K562 (cell line): ENCODE measurements around the gene KCNH2. TPM values are rescaled to one million over a fixed set of nuclear protein-coding genes. Genes with fewer than 3 reads are reported as not detected.

ENCODE experiments used
- ATAC-seq: fragments of 200-7000 bp; cut with Tn5 transposase; 3 replicates; pipeline ENCODE4 v1.9.1; 2020; ENCODE audit warnings: moderate library complexity
- BruUV-seq: library from RNA; stranded (reverse); fragments of 400-500 nt; replicated peaks from 2 replicates; lab custom pipeline; 2021; lab: Mats Ljungman, UMichigan
- CTCF ChIA-PET: fragments of 300-600 bp; formaldehyde crosslinking; extraction: SDS; loops from one replicate; lab custom pipeline; 2021; ENCODE audit warnings: low intra/inter-chr PET ratio; lab: Yijun Ruan, JAX
- POLR2A ChIA-PET: fragments of 300-600, 350-650 bp; sonication (Branson Sonifier 250); formaldehyde crosslinking; extraction: SDS; loops from one replicate; lab custom pipeline; 2021; ENCODE audit warnings: antibody characterized with exemption, inconsistent platforms; lab: Yijun Ruan, JAX
- DNase-seq, 4 experiments: peaks; one replicate each; pipeline versions ENCODE4 v3.0.0 to v3.0.0-alpha.2; 2011 to 2018; ENCODE audit warnings: low spot score in 3 of 4, mixed read lengths in 3 of 4; ENCODE audit errors: extremely low read depth in 1 of 4
- FAIRE-seq: peaks from 2 replicates; lab custom pipeline; 2011; peaks lifted over from hg19 to GRCh38; lab: Jason Lieb, UNC
- H2AFZ ChIP-seq: 2 replicates; pipeline ENCODE4 v1.6.0; 2011; ENCODE audit warnings: low read depth, low read length, control low read depth, inconsistent platforms
- H3K27ac ChIP-seq: fragments of 200-600 bp; 3 replicates; pipeline ENCODE4 v1.8.0; 2011; ENCODE audit warnings: low read depth, mild to moderate bottlenecking, control low read depth, inconsistent platforms, low read length, moderate library complexity, mixed read lengths; ENCODE audit errors: extremely low read depth
- H3K27me3 ChIP-seq, 2 experiments: fragments of 300-600 bp in 1 of 2; 2 replicates in 1 of 2; 3 replicates in 1 of 2; pipeline versions ENCODE4 v1.6.0 to v1.8.0; 2011; ENCODE audit warnings: inconsistent platforms in 2 of 2, low read length in 2 of 2, mild to moderate bottlenecking in 1 of 2, mixed read lengths in 1 of 2, moderate library complexity in 1 of 2; ENCODE audit not compliant: control insufficient read depth in 2 of 2, insufficient read depth in 2 of 2
- H3K36me3 ChIP-seq: fragments of 300-600 bp; 3 replicates; pipeline ENCODE4 v1.8.0; 2011; ENCODE audit warnings: mild to moderate bottlenecking, low read length, inconsistent platforms; ENCODE audit not compliant: control insufficient read depth, insufficient read depth
- H3K4me1 ChIP-seq, 2 experiments: fragments of 200-600 bp in 1 of 2; replicated peaks in 1 of 2; 2 replicates in 1 of 2; 3 replicates in 1 of 2; pipeline versions ENCODE4 v1.5.1 to v1.8.0; 2011; ENCODE audit warnings: inconsistent platforms in 2 of 2, low read length in 2 of 2, mild to moderate bottlenecking in 1 of 2, mixed read lengths in 1 of 2, moderate library complexity in 1 of 2; ENCODE audit not compliant: control insufficient read depth in 2 of 2, insufficient read depth in 2 of 2
- H3K4me2 ChIP-seq: 2 replicates; pipeline ENCODE4 v1.6.1; 2011; ENCODE audit warnings: low read length, control low read depth, inconsistent platforms, mixed read lengths; ENCODE audit not compliant: insufficient read depth
- H3K4me3 ChIP-seq: fragments of 200-600 bp; sonication (generic), shearing (Covaris generic); 2 replicates; pipeline ENCODE4 v1.5.1; 2016; ENCODE audit warnings: control low read depth, inconsistent platforms
- H3K79me2 ChIP-seq: fragments of 200-600 bp; 3 replicates; pipeline ENCODE4 v1.8.0; 2011; ENCODE audit warnings: low read length, inconsistent platforms; ENCODE audit not compliant: control insufficient read depth, insufficient read depth
- H3K9ac ChIP-seq, 2 experiments: 2 replicates each; pipeline versions ENCODE4 v1.6.0 to v1.6.1; 2011; ENCODE audit warnings: low read depth in 2 of 2, low read length in 2 of 2, control low read depth in 1 of 2, inconsistent platforms in 1 of 2, mild to moderate bottlenecking in 1 of 2, mixed read lengths in 1 of 2; ENCODE audit not compliant: insufficient read depth in 1 of 2
- H3K9me1 ChIP-seq: one replicate; pipeline ENCODE4 v1.6.0; 2011; ENCODE audit warnings: inconsistent platforms, mild to moderate bottlenecking, low read length, moderate library complexity; ENCODE audit not compliant: control insufficient read depth, insufficient read depth
- H3K9me3 ChIP-seq: replicated peaks from 2 replicates; pipeline ENCODE4 v1.5.1; 2011; ENCODE audit warnings: low read depth, low read length, inconsistent platforms; ENCODE audit not compliant: control insufficient read depth, insufficient read depth
- H4K20me1 ChIP-seq: replicated peaks from 2 replicates; pipeline ENCODE4 v1.6.1; 2011; ENCODE audit warnings: low read length, inconsistent platforms, mixed read lengths; ENCODE audit not compliant: control insufficient read depth, insufficient read depth
- CHAMP1 ChIP-seq: fragments of 450-650 bp; IDR thresholded peaks from 2 replicates; pipeline ENCODE4 v1.6.1; 2016; ENCODE audit warnings: mild to moderate bottlenecking
- CXXC5 ChIP-seq: fragments of 250-450 bp; sonication (Bioruptor Pico); IDR thresholded peaks from 2 replicates; pipeline ENCODE4 v1.8.0; 2022; ENCODE audit warnings: inconsistent platforms, mild to moderate bottlenecking, moderate library complexity
- E4F1 ChIP-seq: fragments of 250-450 bp; sonication (Bioruptor Pico); IDR thresholded peaks from 2 replicates; pipeline ENCODE4 v1.5.0; 2021; ENCODE audit warnings: mild to moderate bottlenecking, borderline replicate concordance
- ID3 ChIP-seq, 2 experiments: fragments of 250-450 bp in 1 of 2; fragments of 450-650 bp in 1 of 2; sonication (Bioruptor Pico) in 1 of 2; IDR thresholded peaks; 2 replicates each; pipeline versions ENCODE4 v1.6.1 to v1.8.0; 2016 to 2021; ENCODE audit warnings: mild to moderate bottlenecking in 2 of 2, moderate library complexity in 2 of 2, missing compliant biosample characterization in 1 of 2, missing genetic modification characterization in 1 of 2
- L3MBTL2 ChIP-seq: fragments of 450-650 bp; IDR thresholded peaks from 2 replicates; pipeline ENCODE4 v1.6.1; 2016; ENCODE audit warnings: mild to moderate bottlenecking, moderate library complexity
- MAZ ChIP-seq, 2 experiments: fragments of 450-650 bp in 1 of 2; sonication (generic) in 1 of 2; formaldehyde crosslinking; IDR thresholded peaks in 1 of 2; conservative IDR thresholded peaks in 1 of 2; 2 replicates each; pipeline versions ENCODE4 v1.4.0 to v1.5.0; 2020; ENCODE audit warnings: mild to moderate bottlenecking in 1 of 2, missing genetic modification reagents in 1 of 2
- NBN ChIP-seq: fragments of 450-650 bp; IDR thresholded peaks from 2 replicates; pipeline ENCODE4 v1.6.1; 2016; ENCODE audit warnings: low read depth, mild to moderate bottlenecking
- NONO ChIP-seq, 2 experiments: fragments of 200-400 bp in 1 of 2; fragments of 450-650 bp in 1 of 2; formaldehyde crosslinking in 1 of 2; IDR thresholded peaks; 2 replicates each; pipeline ENCODE4 v1.6.1; 2017; ENCODE audit warnings: low read depth in 2 of 2, mild to moderate bottlenecking in 2 of 2, moderate library complexity in 2 of 2, low read length in 1 of 2
- NR4A1 ChIP-seq, 2 experiments: fragments of 250-450 bp in 1 of 2; fragments of 450-650 bp in 1 of 2; sonication (Bioruptor Pico) in 1 of 2; IDR thresholded peaks; 2 replicates each; pipeline versions ENCODE4 v1.4.0 to v1.6.1; 2016 to 2020; ENCODE audit warnings: mild to moderate bottlenecking in 2 of 2, missing compliant biosample characterization in 1 of 2, missing genetic modification characterization in 1 of 2, moderate library complexity in 1 of 2
- PTBP1 ChIP-seq: fragments of 200-400 bp; formaldehyde crosslinking; IDR thresholded peaks from 2 replicates; pipeline ENCODE4 v1.6.1; 2017; ENCODE audit warnings: low read depth, low read length
- SAP30 ChIP-seq: fragments of 200-600 bp; sonication (generic); IDR thresholded peaks from 2 replicates; pipeline ENCODE4 v1.6.1; 2012; ENCODE audit warnings: borderline replicate concordance, low read depth, mild to moderate bottlenecking, moderate library complexity, low read length, control low read depth, inconsistent platforms; ENCODE audit not compliant: insufficient read depth, poor library complexity, severe bottlenecking
- TOE1 ChIP-seq, 2 experiments: fragments of 450-650 bp in 1 of 2; sonication (generic) in 1 of 2; formaldehyde crosslinking in 1 of 2; IDR thresholded peaks; 2 replicates each; pipeline versions ENCODE4 v1.7.1 to v1.8.0; 2016 to 2022; ENCODE audit warnings: borderline replicate concordance in 2 of 2, mild to moderate bottlenecking in 2 of 2, antibody characterized with exemption in 1 of 2, inconsistent platforms in 1 of 2, low read depth in 1 of 2, missing genetic modification reagents in 1 of 2, moderate library complexity in 1 of 2
- WGBS: fragments of 100-300 bp; shearing (Covaris generic); methylation state at CpG from one replicate; pipeline ENCODE4 v1.1.6; 2016; ENCODE audit warnings: low coverage, mixed read lengths; ENCODE audit not compliant: insufficient coverage; ENCODE audit errors: missing lambda C conversion rate; 5-methylcytosine and 5-hydroxymethylcytosine counted together
- in situ Hi-C: fragments of 300-500 bp; cut with MboI; formaldehyde crosslinking; loops from 4 replicates; pipeline ENCODE4 v1.15.0; 2018; ENCODE audit warnings: inconsistent platforms, mixed read lengths
- intact Hi-C: fragments of 100-400 bp; cut with micrococcal nuclease; formaldehyde crosslinking; loops from 2 replicates; pipeline ENCODE4 v1.14.2; 2022
- polyA plus RNA-seq, 8 experiments: library from polyadenylated mRNA; depleted of rRNA in 4 of 8; stranded (reverse) in 5 of 8; unstranded in 3 of 8; fragments of >200 nt; fragmentation: Nextera tagmentation in 2 of 8; fragmentation: Illumina TruSeq in 1 of 8; extraction: Ambion mirVana in 2 of 8; extraction: Trizol in 1 of 8; gene quantifications; 2 replicates each; pipeline versions ENCODE4 v1.2.1 to v1.2.3, GENCODE V29; 2011 to 2014; ENCODE audit warnings: inconsistent platforms in 1 of 8, missing spikeins in 1 of 8
- total RNA-seq, 7 experiments: library from RNA; depleted of rRNA in 6 of 7; stranded (reverse); fragments of >200 nt in 6 of 7; fragmentation: Illumina TruSeq in 2 of 7; extraction: Trizol in 2 of 7; gene quantifications; 2 replicates each; pipeline versions ENCODE4 v1.2.1 to v1.2.3, GENCODE V29; 2011 to 2021; ENCODE audit warnings: low replicate concordance in 1 of 7

The KCNH2 gene
- total and polyA plus RNA-seq, 9 of the 15 experiments (the other 6 are each of a cell fraction or from before 2014, with no cell fraction given), result 18.1 to 368 (median 218) TPM

- H2AFZ ChIP-seq, result peak overlapping the region; percentile 61
- H3K79me2 ChIP-seq, result peaks cover 45% of the 10 kb centered on the region
- H3K4me3 ChIP-seq, result no peak overlapping the region
- peaks cover 77 to 80% of the 10 kb centered on the region in 2 experiments for H3K4me1 ChIP-seq
- H3K9me1 ChIP-seq, result no peaks in the 10 kb centered on the region
- WGBS, result 35% methylated on average over 16 of the region's 16 CpGs
- peaks cover 8% of the 10 kb centered on the region; the same call in 1 of the 3 replicates for H3K36me3 ChIP-seq
- DNase-seq (peak; percentile 81 to 91 (median 86)), FAIRE-seq (peak; percentile 26), ATAC-seq (peak; percentile 57)
- H3K27ac ChIP-seq, result peak overlapping the region; percentile 47; the same call in 2 of the 3 replicates
- ChIA-PET CTCF (interaction anchor here (0.6 to 4.3 kb wide), 7 partner anchors 21 to 208 kb away, joined by 3 to 27 read pairs (median 3); no protein-coding TSS in a partner anchor), POLR2A (interaction anchor here (0.5 to 1.8 kb wide), 12 partner anchors 8 to 64 kb away, joined by 3 to 6 read pairs (median 3); no protein-coding TSS in a partner anchor)
- BruUV-seq, result no TSS peak
- H3K9me3 ChIP-seq, result no peaks in the 10 kb centered on the region
- peak overlapping the region; percentile 35; the same call in 1 of the 2 replicates for H3K4me2 ChIP-seq
- H3K9ac ChIP-seq, result peak overlapping the region; percentile 13 to 89; a peak in 3 of 4 replicates
- in situ Hi-C loops (no loop called here), intact Hi-C loops (loop anchor here (5.0 to 10.0 kb wide), 2 partner anchors 148 to 210 kb away; no protein-coding TSS in a partner anchor)
- H3K27me3 ChIP-seq, result no peaks in the 10 kb centered on the region
- no peaks in the 10 kb centered on the region for H4K20me1 ChIP-seq
- TF ChIP-seq NBN, result 0 out of 2 replicates have a peak, but pooled peaks have one; percentile 49
- TF ChIP-seq CHAMP1, result no peak
- TF ChIP-seq L3MBTL2, result peak; percentile 24; the same call in 1 of the 2 replicates
- peak; percentile 71 to 74; a peak in 3 of 4 replicates for TF ChIP-seq MAZ (CRISPR knock-in tag; conservative IDR thresholded peaks at IDR 0.05 in 1 of 2, IDR thresholded peaks at IDR 0.05 in 1 of 2)
- TF ChIP-seq NR4A1 (CRISPR knock-in tag; IDR thresholded peaks at IDR 0.05), result no peak; the same call in 1 of the 2 replicates
- no peak for TF ChIP-seq NR4A1 (tag; IDR thresholded peaks at IDR 0.05)
- TF ChIP-seq CXXC5 (CRISPR knock-in tag), result peak; percentile 47
- no peak for TF ChIP-seq SAP30
- no peak for TF ChIP-seq NONO (IDR thresholded peaks at IDR 0.05; ENCODE audit: low read depth in 2 of 2, low read length in 1 of 2)
- TF ChIP-seq ID3 (CRISPR knock-in tag; IDR thresholded peaks at IDR 0.05), result no peak
- TF ChIP-seq ID3 (tag; IDR thresholded peaks at IDR 0.05), result peak; percentile 65; the same call in 1 of the 2 replicates
- TF ChIP-seq TOE1 (IDR thresholded peaks at IDR 0.05; ENCODE audit: borderline replicate concordance), result no peak; the same call in 1 of the 2 replicates
- TF ChIP-seq TOE1 (CRISPR knock-in tag; IDR thresholded peaks at IDR 0.05; ENCODE audit: borderline replicate concordance, low read depth), result no peak
- no peak for TF ChIP-seq PTBP1
- no peak for TF ChIP-seq E4F1 (CRISPR knock-in tag)
Measured at GRCh38 chr7:150964593-150965111, 13.5 kb downstream of the KCNH2 start.
